Measurements from ENCODE around the gene CACFD1.

DNA sequence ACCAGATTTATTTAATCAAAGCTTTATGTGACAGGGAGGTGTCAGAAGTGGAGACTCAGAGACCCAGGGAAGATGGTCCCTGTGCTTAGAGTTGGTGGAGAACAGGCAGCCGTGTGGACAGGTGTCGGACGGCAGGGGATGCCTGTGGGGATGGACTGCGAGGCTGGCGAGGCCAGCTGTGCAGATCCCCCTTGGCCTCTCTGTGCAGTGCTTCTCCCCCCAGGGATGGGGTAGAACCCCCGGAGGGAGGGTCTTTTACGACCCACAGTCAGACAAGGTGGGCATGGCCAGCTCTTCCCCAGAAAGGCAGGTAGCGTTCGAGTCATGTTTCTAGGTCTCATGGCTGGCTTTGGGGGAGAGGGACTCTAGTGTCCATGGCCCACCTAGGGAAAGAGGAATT, 23.8 kb downstream of the CACFD1 start:
- no peak for TF ChIP-seq MYC (IDR thresholded peaks at IDR 0.05; ENCODE audit: low read depth, low read length)
- TF ChIP-seq, protein P1, sequence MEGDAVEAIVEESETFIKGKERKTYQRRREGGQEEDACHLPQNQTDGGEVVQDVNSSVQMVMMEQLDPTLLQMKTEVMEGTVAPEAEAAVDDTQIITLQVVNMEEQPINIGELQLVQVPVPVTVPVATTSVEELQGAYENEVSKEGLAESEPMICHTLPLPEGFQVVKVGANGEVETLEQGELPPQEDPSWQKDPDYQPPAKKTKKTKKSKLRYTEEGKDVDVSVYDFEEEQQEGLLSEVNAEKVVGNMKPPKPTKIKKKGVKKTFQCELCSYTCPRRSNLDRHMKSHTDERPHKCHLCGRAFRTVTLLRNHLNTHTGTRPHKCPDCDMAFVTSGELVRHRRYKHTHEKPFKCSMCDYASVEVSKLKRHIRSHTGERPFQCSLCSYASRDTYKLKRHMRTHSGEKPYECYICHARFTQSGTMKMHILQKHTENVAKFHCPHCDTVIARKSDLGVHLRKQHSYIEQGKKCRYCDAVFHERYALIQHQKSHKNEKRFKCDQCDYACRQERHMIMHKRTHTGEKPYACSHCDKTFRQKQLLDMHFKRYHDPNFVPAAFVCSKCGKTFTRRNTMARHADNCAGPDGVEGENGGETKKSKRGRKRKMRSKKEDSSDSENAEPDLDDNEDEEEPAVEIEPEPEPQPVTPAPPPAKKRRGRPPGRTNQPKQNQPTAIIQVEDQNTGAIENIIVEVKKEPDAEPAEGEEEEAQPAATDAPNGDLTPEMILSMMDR (IDR thresholded peaks at IDR 0.05; ENCODE audit: low read depth, low read length): no peak
- TF ChIP-seq, protein P2, sequence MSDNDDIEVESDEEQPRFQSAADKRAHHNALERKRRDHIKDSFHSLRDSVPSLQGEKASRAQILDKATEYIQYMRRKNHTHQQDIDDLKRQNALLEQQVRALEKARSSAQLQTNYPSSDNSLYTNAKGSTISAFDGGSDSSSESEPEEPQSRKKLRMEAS (IDR thresholded peaks at IDR 0.05; ENCODE audit: low read depth, low read length): no peak
- TF ChIP-seq POLR2A (IDR thresholded peaks at IDR 0.05; ENCODE audit: extremely low read depth, insufficient read length): no peak
